ENCODE measurements around the gene IFNK.
"Not testable (repeated sequence)": the region's sequence is repeated elsewhere in the genome, so short reads cannot be mapped to it uniquely, and the experiment has no call there.

Gene IFNK

DNA sequence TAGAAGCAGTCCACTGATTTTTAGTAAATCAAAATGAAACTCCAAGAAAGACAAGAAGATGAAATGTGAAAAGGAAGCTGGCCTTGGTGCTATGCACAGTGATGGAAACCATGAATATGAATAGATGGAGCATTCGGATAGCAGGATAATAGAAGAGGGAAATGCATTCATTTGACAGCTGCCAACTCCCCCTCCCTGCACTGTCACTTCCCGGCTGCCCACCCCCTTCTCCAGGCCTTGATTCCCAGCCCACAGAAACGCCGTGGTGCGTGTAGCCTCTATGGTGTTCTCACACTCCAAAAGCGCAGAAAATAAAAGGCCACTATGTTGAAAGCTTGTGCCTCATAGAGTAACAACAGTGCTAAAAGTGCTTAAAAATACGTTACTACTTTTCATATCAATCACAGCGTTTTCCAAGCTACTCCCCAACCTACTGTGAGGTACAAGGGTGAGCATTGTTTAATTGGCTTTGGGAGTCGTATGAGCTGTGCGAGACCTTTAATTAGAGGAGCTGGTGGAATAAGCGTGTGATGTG is 26.1 kb upstream of the IFNK start:
- H3K27me3 Mint-ChIP-seq: no peaks in the 10 kb centered on the region
- peaks cover 0 to 3% of the 10 kb centered on the region in 2 donors for H3K9me3 Mint-ChIP-seq
- DNase-seq: no peak
- H3K4me3 Mint-ChIP-seq: no peak overlapping the region
- no peak for ATAC-seq (replicated peaks)
- H3K4me1 Mint-ChIP-seq: peaks cover 27 to 59% of the 10 kb centered on the region in 2 donors
- no peak overlapping the region for H3K27ac Mint-ChIP-seq
- peaks cover 4 to 13% of the 10 kb centered on the region in 2 donors for H3K36me3 Mint-ChIP-seq

DNA sequence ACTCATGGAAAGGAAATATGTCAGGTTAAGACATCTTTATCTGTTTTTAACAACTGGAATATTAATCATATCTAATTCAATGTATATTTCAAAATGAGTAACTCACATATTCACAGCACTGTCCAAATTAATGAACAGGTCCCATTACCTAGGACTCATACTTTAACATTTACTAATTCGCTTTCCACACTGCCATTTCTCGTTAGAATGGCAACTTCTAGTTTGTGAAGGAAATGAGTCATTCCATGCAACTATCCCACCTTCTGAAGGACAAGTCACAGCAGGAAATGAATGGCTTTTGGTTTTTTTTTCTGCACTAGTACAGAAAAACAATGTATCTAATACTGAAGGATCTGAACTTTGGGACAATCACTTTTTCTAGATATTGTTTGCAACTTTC is 24.6 kb upstream of the IFNK start:
- Mint-ChIP-seq H3K4me1 (peaks cover 34 to 73% of the 10 kb centered on the region in 2 donors), H3K27ac (no peak overlapping the region), H3K36me3 (peaks cover under 1 to 9% of the 10 kb centered on the region in 2 donors), H3K9me3 (no peaks in the 10 kb centered on the region), H3K4me3 (no peak overlapping the region), H3K27me3 (no peaks in the 10 kb centered on the region)
- ATAC-seq (replicated peaks) (peak; percentile 77 to 79), DNase-seq (no peak)

DNA sequence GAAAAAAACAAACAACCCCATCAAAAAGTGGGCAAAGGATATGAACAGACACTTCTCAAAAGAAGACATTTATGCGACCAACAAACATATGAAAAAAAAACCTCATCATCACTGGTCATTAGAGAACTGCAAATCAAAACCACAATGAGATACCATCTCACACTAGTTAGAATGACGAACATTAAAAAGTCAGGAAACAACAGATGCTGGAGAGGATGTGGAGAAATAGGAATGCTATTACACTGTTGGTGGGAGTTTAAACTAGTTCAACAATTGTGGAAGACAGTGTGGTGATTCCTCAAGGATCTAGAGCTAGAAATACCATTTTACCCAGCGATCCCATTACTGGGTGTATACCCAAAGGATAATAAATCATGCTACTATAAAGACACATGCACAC is 23.2 kb upstream of the IFNK start:
- ATAC-seq (replicated peaks); H3K27me3 Mint-ChIP-seq; H3K4me3 Mint-ChIP-seq; DNase-seq; H3K36me3 Mint-ChIP-seq; H3K27ac Mint-ChIP-seq; H3K9me3 Mint-ChIP-seq: not testable (repeated sequence)
- H3K4me1 Mint-ChIP-seq: peaks cover 33 to 78% of the 10 kb centered on the region in 2 donors

DNA sequence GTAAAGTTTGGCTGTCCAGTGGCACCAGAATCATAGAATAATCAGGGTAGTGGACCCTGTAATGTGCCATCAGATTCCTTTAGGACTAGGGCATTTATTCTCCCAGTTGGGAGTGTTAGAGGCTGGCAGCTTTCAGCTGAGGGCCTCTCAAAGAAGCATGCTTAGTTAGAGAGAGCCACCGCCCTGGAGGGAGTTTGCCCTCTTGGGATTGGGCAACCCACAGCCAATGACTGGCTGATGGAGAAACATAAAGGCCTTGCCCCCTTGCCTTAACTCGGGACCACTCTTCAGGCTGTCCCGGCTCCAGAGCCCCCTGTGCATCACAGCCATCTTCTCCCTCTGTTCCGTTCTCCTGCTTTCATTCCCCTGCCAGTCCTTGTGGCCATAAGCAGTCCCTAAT is 20.5 kb upstream of the IFNK start:
- no peaks in the 10 kb centered on the region for H3K9me3 Mint-ChIP-seq
- DNase-seq (no peak), ATAC-seq (replicated peaks) (no peak)
- H3K27me3 Mint-ChIP-seq: no peaks in the 10 kb centered on the region
- H3K27ac Mint-ChIP-seq: peak overlapping the region; percentile 9
- H3K4me1 Mint-ChIP-seq: peaks cover 30 to 70% of the 10 kb centered on the region in 2 donors
- H3K4me3 Mint-ChIP-seq: no peak overlapping the region
- H3K36me3 Mint-ChIP-seq: peaks cover 5 to 15% of the 10 kb centered on the region in 2 donors

DNA sequence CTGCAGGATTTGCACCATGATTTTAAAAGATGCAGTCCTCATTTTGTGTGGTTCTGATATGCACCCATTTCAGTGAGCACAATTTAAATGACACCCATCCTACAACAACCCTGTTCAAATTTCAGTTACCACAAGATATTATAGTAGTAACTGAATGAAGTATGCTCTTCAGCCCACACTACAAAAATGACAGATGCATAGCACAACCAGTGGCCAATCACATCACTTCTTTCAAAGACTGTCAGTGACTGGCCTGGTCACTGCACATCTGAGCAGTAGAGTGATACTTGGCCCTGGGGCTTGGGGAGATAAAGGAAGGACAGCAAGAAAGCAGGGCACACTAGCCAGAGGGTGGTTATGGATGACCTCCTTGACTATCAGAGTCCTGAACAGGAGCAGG is 19.8 kb upstream of the IFNK start:
- DNase-seq: no peak
- H3K36me3 Mint-ChIP-seq: peaks cover 5 to 18% of the 10 kb centered on the region in 2 donors
- peak overlapping the region; percentile 9 for H3K27ac Mint-ChIP-seq
- no peaks in the 10 kb centered on the region for H3K27me3 Mint-ChIP-seq
- H3K4me1 Mint-ChIP-seq: peaks cover 30 to 74% of the 10 kb centered on the region in 2 donors
- no peaks in the 10 kb centered on the region for H3K9me3 Mint-ChIP-seq
- peak; percentile 52 to 71 for ATAC-seq (replicated peaks)
- H3K4me3 Mint-ChIP-seq: no peak overlapping the region

DNA sequence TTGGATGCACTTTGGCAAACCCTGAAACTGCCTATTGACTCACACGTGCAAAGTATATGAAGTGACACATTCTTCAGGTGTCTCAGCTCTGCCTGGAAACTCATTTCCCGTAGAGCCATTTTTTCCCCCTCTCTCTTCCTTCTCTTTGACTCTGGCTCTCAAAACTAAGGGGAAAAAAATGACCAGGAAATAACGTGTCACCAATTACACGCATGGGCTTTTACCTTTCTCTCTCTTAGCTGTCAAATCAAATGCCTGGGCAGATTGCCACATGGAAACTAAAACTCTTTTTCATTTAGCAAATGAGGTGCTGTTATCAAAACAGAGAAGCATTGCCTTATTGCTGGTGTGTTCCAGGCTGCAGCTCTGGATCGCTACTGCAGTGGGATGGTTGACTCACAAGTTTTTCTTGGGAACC is 18.3 kb upstream of the IFNK start:
- Mint-ChIP-seq H3K9me3 (no peaks in the 10 kb centered on the region), H3K27ac (no peak overlapping the region), H3K4me3 (no peak overlapping the region), H3K4me1 (peaks cover 27 to 59% of the 10 kb centered on the region in 2 donors), H3K27me3 (no peaks in the 10 kb centered on the region), H3K36me3 (peaks cover 5 to 18% of the 10 kb centered on the region in 2 donors)
- ATAC-seq (replicated peaks) (no peak), DNase-seq (no peak)

DNA sequence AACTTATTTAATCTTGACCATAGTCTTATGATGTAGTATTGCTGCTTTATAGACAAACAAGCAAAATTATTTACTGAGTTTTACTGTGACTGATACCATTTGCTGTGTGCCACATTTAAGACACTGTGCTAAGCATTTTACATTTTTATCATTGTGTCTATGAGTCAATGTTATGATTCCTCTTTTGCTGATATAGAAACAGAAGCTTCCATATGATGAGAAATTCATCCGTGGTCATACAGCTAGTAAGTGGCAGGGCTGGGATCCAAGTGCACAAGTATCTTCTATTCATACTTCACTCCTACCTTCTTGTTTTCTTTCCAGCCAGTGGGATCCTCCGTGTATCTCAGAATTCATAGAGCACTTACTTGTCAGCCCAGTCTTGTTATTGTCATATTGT is 17.1 kb upstream of the IFNK start:
- Mint-ChIP-seq H3K27me3 (no peaks in the 10 kb centered on the region), H3K4me3 (no peak overlapping the region), H3K9me3 (no peaks in the 10 kb centered on the region), H3K4me1 (peaks cover 18 to 46% of the 10 kb centered on the region in 2 donors), H3K36me3 (peaks cover 7 to 13% of the 10 kb centered on the region in 2 donors), H3K27ac (no peak overlapping the region)
- ATAC-seq (replicated peaks): no peak
- DNase-seq: no peak

DNA sequence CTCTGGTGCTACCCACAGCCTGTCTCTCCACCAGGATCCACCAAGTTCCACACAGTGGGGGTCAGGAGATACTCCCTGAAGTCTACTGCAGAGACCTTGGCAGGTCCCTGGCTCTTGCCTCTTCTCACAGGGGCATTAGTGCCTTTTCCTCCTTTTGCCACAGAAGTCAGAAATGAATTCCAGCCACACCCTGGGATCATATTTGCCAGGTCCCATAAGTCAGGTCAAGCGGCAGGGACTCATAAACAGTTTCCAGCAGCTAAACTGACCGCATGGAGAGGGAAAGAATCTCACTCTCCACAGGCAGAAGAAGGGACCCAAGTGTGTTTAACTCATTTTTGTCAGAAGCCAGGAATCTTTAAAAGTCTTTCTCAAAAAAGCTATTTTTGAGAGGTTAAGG is 13.3 kb upstream of the IFNK start:
- no peaks in the 10 kb centered on the region for H3K27me3 Mint-ChIP-seq
- peaks cover 15 to 22% of the 10 kb centered on the region in 2 donors for H3K4me1 Mint-ChIP-seq
- H3K9me3 Mint-ChIP-seq: no peaks in the 10 kb centered on the region
- no peak for DNase-seq
- H3K36me3 Mint-ChIP-seq: peaks cover 8 to 12% of the 10 kb centered on the region in 2 donors
- peak overlapping the region; percentile 33 for H3K27ac Mint-ChIP-seq
- no peak for ATAC-seq (replicated peaks)
- no peak overlapping the region for H3K4me3 Mint-ChIP-seq

DNA sequence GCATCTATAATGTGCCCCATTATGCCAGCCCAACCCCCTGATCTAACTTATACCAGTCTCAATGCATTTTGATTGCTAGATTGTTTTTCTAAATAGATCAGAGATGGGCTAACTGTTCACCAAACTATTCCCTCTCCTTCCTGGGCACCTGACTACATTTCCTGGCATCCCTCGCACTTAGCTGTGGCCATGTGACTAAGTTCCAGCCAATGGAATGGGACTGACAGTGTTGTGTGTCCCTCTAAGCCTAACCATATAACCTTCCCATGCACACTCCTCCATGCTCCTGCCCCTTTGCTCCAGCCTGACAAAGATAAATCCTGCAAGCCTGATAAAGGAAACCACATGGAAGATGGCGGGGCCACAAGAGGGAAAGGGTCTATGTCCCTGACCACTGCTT is 12.3 kb upstream of the IFNK start:
- no peak for DNase-seq
- Mint-ChIP-seq H3K27ac (no peak overlapping the region), H3K27me3 (no peaks in the 10 kb centered on the region), H3K4me3 (no peak overlapping the region), H3K9me3 (no peaks in the 10 kb centered on the region), H3K36me3 (peaks cover 9 to 13% of the 10 kb centered on the region in 2 donors), H3K4me1 (peaks cover 17 to 18% of the 10 kb centered on the region in 2 donors)
- no peak for ATAC-seq (replicated peaks)

DNA sequence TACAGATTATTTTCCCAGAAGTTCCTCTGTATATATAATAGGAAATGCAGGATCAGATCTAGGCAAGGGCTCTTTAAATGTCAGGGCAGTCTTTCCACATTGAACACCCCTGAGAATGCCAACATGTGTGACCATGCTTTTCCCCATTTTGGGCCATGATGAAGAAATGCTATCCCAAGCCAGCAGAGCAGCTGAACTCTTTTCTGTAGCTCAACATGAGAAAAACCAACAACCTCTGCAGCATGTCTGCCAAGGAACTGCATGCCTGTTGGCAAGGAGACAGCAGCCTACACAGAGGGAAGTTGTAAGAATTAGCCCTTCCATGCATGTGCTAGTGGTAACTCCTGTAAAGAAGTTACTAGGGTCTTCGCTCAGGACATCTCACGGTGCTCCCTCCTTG is 9.5 kb upstream of the IFNK start:
- no peak overlapping the region for H3K4me3 Mint-ChIP-seq

DNA sequence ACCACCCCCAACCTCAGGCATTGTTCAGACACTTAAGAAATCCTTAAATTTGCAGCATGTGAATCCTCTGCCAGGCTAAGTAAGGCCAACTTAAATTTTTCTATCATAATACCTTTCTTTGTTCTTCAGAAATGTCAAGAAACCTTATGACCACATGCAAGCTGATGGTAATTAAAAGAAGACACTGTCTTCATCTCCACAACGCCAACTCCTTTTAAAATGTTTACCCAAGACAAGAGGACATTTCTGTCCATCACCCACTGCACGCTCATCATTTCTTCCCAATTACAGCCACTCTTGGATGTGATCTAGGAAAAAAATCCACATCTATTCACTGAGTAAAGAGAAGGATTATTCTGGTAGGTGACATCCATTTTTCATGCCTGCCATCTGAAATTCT is 6.1 kb upstream of the IFNK start:
- ATAC-seq (replicated peaks) (no peak), DNase-seq (no peak)
- H3K9me3 Mint-ChIP-seq: no peaks in the 10 kb centered on the region
- no peak overlapping the region for H3K4me3 Mint-ChIP-seq
- peaks cover 37 to 39% of the 10 kb centered on the region in 2 donors for H3K4me1 Mint-ChIP-seq
- peaks cover 4 to 13% of the 10 kb centered on the region in 2 donors for H3K36me3 Mint-ChIP-seq
- H3K27me3 Mint-ChIP-seq: no peaks in the 10 kb centered on the region
- H3K27ac Mint-ChIP-seq: no peak overlapping the region

More for the DNA sequence above, 9.5 kb upstream of the IFNK start:
- no peak for DNase-seq
- Mint-ChIP-seq H3K27me3 (no peaks in the 10 kb centered on the region), H3K27ac (no peak overlapping the region), H3K4me1 (peaks cover 22 to 33% of the 10 kb centered on the region in 2 donors), H3K9me3 (no peaks in the 10 kb centered on the region), H3K36me3 (peaks cover 5 to 10% of the 10 kb centered on the region in 2 donors)
- ATAC-seq (replicated peaks): no peak

DNA sequence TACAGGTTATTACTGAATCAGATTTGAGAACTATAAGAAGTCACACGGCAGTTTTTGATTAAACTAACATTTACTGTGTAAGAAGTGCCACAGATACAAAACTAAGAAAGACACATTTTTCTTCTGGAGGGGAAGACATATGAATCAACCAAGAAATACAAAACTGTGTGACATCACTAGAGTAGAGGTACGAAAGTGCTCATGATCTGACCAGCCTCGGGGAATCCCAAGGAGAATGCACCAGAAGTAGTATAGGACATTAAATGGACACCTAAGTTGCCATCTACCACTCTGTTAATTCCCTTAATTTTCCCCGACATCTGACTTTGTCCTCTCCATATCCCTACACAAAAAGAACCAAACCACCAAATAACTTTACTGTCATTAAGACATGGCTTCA is 5.3 kb upstream of the IFNK start:
- Mint-ChIP-seq H3K27ac (no peak overlapping the region), H3K9me3 (no peaks in the 10 kb centered on the region), H3K4me1 (peaks cover 33 to 38% of the 10 kb centered on the region in 2 donors), H3K27me3 (no peaks in the 10 kb centered on the region), H3K36me3 (peaks cover 4 to 13% of the 10 kb centered on the region in 2 donors), H3K4me3 (no peak overlapping the region)
- DNase-seq (no peak), ATAC-seq (replicated peaks) (no peak)

DNA sequence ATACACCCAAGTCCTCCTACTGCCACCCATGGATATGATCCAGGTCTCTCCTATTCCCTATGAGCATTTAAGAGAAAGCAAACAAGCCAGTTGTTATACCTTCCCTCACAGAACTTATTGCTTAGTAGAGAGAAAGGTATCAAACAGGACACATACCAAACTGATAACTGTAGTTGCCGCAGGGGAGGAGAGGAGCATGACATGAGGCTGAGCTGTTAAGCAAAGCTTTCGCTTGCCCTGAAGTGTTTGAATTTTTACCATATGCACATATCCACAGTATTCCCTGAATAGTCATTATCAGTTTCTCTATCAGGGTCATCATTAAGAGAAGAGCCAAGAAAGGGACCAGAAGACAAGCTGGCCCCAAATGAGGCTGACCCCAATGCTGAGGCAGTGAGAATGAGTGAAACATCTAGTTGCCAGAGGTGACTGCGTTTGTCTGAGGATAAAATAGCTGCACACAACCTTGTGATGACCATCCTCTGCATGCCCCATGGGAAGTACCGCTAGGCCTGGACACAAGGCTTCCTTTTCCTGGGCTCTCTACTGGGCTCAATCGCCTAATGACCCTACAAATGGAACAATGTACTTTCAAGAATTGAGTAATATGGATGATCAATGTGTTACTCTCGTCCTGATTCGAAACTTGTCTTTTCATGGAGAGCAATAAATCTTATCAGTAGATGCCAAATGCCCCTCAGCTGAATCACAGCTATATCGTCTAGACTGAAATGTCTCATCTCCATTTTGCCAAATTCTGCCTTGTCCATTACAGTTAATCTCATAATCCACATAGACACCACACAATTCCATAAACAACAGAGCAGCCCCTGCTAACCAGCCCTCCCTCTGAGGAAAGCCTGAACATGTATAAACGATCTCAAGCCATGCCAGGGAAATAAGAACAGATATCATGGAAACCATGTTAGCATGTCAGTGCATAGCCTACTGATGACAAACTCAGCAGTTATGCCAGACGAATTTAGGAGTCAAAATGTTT is 4.3 kb upstream of the IFNK start:
- no peak for DNase-seq

DNA sequence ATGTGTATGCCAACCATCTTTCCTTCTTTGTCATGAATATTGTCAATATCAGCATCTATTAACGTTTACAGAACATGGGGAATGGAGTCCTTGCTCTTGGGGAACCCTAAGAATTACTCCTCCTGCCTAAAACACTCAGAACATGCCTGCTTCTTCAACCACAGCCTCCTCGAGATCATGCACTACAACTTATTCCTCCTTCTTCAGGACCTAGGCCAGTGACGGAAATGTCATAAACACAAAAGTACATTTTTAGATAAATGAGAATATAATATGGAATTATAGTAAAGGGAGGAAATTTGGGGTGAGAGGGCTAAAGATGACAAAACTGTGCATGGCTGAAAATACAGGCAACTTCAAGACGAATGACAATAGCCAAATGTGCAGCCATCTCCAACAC is 3.1 kb upstream of the IFNK start:
- Mint-ChIP-seq H3K36me3 (peaks cover 2 to 13% of the 10 kb centered on the region in 2 donors), H3K4me3 (no peak overlapping the region), H3K9me3 (no peaks in the 10 kb centered on the region), H3K27ac (no peak overlapping the region), H3K27me3 (no peaks in the 10 kb centered on the region), H3K4me1 (peaks cover 38 to 55% of the 10 kb centered on the region in 2 donors)
- no peak for ATAC-seq (replicated peaks)
- no peak for DNase-seq

More for the DNA sequence above, 4.3 kb upstream of the IFNK start:
- Mint-ChIP-seq H3K4me1 (peaks cover 38 to 48% of the 10 kb centered on the region in 2 donors), H3K36me3 (peaks cover 4 to 13% of the 10 kb centered on the region in 2 donors), H3K27me3 (no peaks in the 10 kb centered on the region), H3K9me3 (no peaks in the 10 kb centered on the region), H3K27ac (no peak overlapping the region), H3K4me3 (no peak overlapping the region)
- no peak for ATAC-seq (replicated peaks)

DNA sequence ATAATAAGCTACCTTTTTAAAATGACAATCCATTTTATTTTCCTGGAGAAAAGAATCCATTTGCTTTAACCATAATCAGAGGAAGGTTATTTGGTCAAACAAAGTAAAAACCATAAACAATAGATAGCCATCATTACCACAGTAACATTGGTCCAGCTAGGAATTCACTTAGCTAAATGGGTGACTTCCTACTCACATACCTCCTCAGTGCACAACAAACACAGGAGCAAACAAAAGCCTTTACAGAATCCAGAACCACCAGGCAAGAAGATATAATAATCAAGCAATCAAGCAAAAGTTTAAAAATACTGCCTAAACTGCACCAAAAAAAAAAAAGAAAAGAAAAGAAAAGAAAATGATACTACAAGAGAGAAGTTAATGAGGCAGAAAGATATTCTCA is 949 bp upstream of the IFNK start:
- no peaks in the 10 kb centered on the region for H3K9me3 Mint-ChIP-seq
- peaks cover 2 to 4% of the 10 kb centered on the region in 2 donors for H3K36me3 Mint-ChIP-seq
- ATAC-seq (replicated peaks): no peak
- H3K27me3 Mint-ChIP-seq: no peaks in the 10 kb centered on the region
- H3K27ac Mint-ChIP-seq: no peak overlapping the region
- DNase-seq: no peak
- no peak overlapping the region for H3K4me3 Mint-ChIP-seq
- H3K4me1 Mint-ChIP-seq: peaks cover 36 to 72% of the 10 kb centered on the region in 2 donors
